Putamen (tissue), 1 donor: ENCODE results near the gene PAX7.
"Not testable (repeated sequence)": the region's sequence is repeated elsewhere in the genome, so short reads cannot be mapped to it uniquely, and the experiment has no call there.

ENCODE experiments used
- DNase-seq: peaks from one replicate; pipeline ENCODE4 v3.0.0-alpha.2; 2016; ENCODE audit warnings: low spot score

The PAX7 gene

GRCh38 chr1:18761948-18762840 is 131.5 kb downstream of the PAX7 start:
- no peak for DNase-seq

GRCh38 chr1:18764362-18764761 is 133.7 kb downstream of the PAX7 start:
- DNase-seq = no peak

- DNase-seq = no peak
These were observed 135.1 kb downstream of the PAX7 start for GRCh38 chr1:18765725-18766124.

GRCh38 chr1:18766328-18766727 is 135.7 kb downstream of the PAX7 start:
- DNase-seq = no peak

- DNase-seq = not testable (repeated sequence)
These were observed 136.9 kb downstream of the PAX7 start for GRCh38 chr1:18767576-18767975.

- no peak for DNase-seq
These were observed 137.4 kb downstream of the PAX7 start for GRCh38 chr1:18768086-18768485.

- DNase-seq = no peak
These were observed 138.5 kb downstream of the PAX7 start for GRCh38 chr1:18769140-18769539.

- no peak for DNase-seq
These were observed 140.2 kb downstream of the PAX7 start for GRCh38 chr1:18770799-18771198.

GRCh38 chr1:18773753-18774152 is 143.1 kb downstream of the PAX7 start:
- no peak for DNase-seq

GRCh38 chr1:18775341-18775740 is 144.7 kb downstream of the PAX7 start:
- no peak for DNase-seq

GRCh38 chr1:18776777-18777176 is 146.1 kb downstream of the PAX7 start:
- no peak for DNase-seq

- no peak for DNase-seq
These were observed 147.8 kb downstream of the PAX7 start for GRCh38 chr1:18778437-18778836.

- DNase-seq = no peak
These were observed 150.4 kb downstream of the PAX7 start for GRCh38 chr1:18781031-18781430.

GRCh38 chr1:18783705-18784481 is 153.2 kb downstream of the PAX7 start:
- no peak for DNase-seq

- DNase-seq = no peak
These were observed 153.8 kb downstream of the PAX7 start for GRCh38 chr1:18784482-18784831.

- DNase-seq = no peak
These were observed 155.5 kb downstream of the PAX7 start for GRCh38 chr1:18786149-18786548.

GRCh38 chr1:18787825-18788385 is 157.3 kb downstream of the PAX7 start:
- no peak for DNase-seq

GRCh38 chr1:18789246-18789645 is 158.6 kb downstream of the PAX7 start:
- no peak for DNase-seq

- no peak for DNase-seq
These were observed 162.1 kb downstream of the PAX7 start for GRCh38 chr1:18792747-18793146.

GRCh38 chr1:18793164-18793563 is 162.5 kb downstream of the PAX7 start:
- no peak for DNase-seq

- no peak for DNase-seq
These were observed 163.4 kb downstream of the PAX7 start for GRCh38 chr1:18794051-18794450.

GRCh38 chr1:18794561-18794960 is 163.9 kb downstream of the PAX7 start:
- DNase-seq = no peak
